Sigmoid colon (tissue), 7 donors: ENCODE data around the gene SLC12A8. TPM values are rescaled to one million over a fixed set of nuclear protein-coding genes. Genes with fewer than 3 reads are reported as not detected.

Experiments used
- DNase-seq: peaks from one replicate; pipeline ENCODE4 v3.0.0-alpha.2; 2019
- H3K27ac ChIP-seq, 4 donors: fragments of 200-600 bp; sonication (generic); one replicate each; pipeline ENCODE4 v1.5.1; 2016 to 2019; ENCODE audit warnings: mild to moderate bottlenecking in 1 of 4
- H3K27me3 ChIP-seq, 3 donors: fragments of 200-600 bp; sonication (generic); one replicate each; pipeline ENCODE4 v1.5.1; 2019; ENCODE audit warnings: mild to moderate bottlenecking in 1 of 3
- H3K36me3 ChIP-seq, 4 donors: fragments of 200-600 bp; sonication (generic); one replicate each; pipeline ENCODE4 v1.5.1; 2016 to 2019
- H3K4me1 ChIP-seq, 4 donors: fragments of 200-600 bp; sonication (generic); one replicate each; pipeline ENCODE4 v1.5.1; 2017 to 2019
- H3K4me3 ChIP-seq, 4 donors: fragments of 200-600 bp; sonication (generic); one replicate each; pipeline ENCODE4 v1.5.1; 2017 to 2019; ENCODE audit warnings: mild to moderate bottlenecking in 2 of 4, moderate library complexity in 1 of 4
- H3K9me3 ChIP-seq, 4 donors: fragments of 200-600 bp in 3 of 4; sonication (generic) in 3 of 4; one replicate each; pipeline versions ENCODE4 v1.5.1 to v1.6.1; 2013 to 2019
- CTCF ChIP-seq, 4 experiments: fragments of 450-650 bp in 3 of 4; fragments of 200-600 bp in 1 of 4; IDR thresholded peaks; one replicate each; pipeline ENCODE4 v1.5.1; 2016 to 2019; ENCODE audit warnings: antibody characterized with exemption in 4 of 4, mild to moderate bottlenecking in 3 of 4, moderate library complexity in 2 of 4
- EP300 ChIP-seq, 4 donors: sonication (generic); formaldehyde crosslinking; IDR thresholded peaks; one replicate each; pipeline ENCODE4 v1.6.1; 2017; ENCODE audit warnings: antibody characterized with exemption in 4 of 4
- POLR2A ChIP-seq, 2 donors: fragments of 450-650 bp; IDR thresholded peaks; one replicate each; pipeline ENCODE4 v1.6.1; 2016; ENCODE audit warnings: antibody characterized with exemption in 2 of 2, mild to moderate bottlenecking in 2 of 2, moderate library complexity in 2 of 2
- POLR2AphosphoS5 ChIP-seq, 4 donors: sonication (generic); formaldehyde crosslinking; IDR thresholded peaks; one replicate each; pipeline ENCODE4 v1.6.1; 2017; ENCODE audit warnings: antibody characterized with exemption in 4 of 4
- WGBS, 2 donors: extraction: QIAGEN DNeasy Blood & Tissue Kit; methylation state at CpG; one replicate each; pipeline ENCODE4 v1.1.7; 2013; 5-methylcytosine and 5-hydroxymethylcytosine counted together
- intact Hi-C: fragments of 100-400 bp; cut with DNase I; formaldehyde crosslinking; loops from one replicate; pipeline ENCODE4 v1.15.1; 2023
- polyA plus RNA-seq, 3 donors: library from polyadenylated mRNA; stranded (reverse); fragments of 200-250 nt; gene quantifications; one replicate each; pipeline ENCODE4 v1.2.3, GENCODE V29; 2013
- total RNA-seq, 4 donors: library from RNA; depleted of rRNA; stranded (reverse); fragments of >200 nt; gene quantifications; one replicate each; pipeline ENCODE4 v1.1.0, GENCODE V29; 2016
- donor health status: healthy with polysubstance abuse.
- donor health status: Bipolar disorder and iron deficiency.
- donor health status: healthy.

SLC12A8 gene
- total and polyA plus RNA-seq, 7 donors, result 0.33 to 6.3 (median 1.7) TPM; not detected in 3

GRCh38 chr3:125121246-125122010, 91.1 kb downstream of the SLC12A8 start:
- Histone ChIP-seq H3K36me3 (no peaks in the 10 kb centered on the region), H3K4me3 (no peak overlapping the region), H3K9me3 (no peaks in the 10 kb centered on the region), H3K27ac (peak overlapping the region in 1 of 4 donors; percentile 5), H3K27me3 (no peaks in the 10 kb centered on the region), H3K4me1 (peaks cover 0 to 21% (median 13%) of the 10 kb centered on the region in 4 donors)
- intact Hi-C loops, result no loop called here
- WGBS, 2 donors, result 63 to 80% methylated on average over 8 of the region's 8 CpGs
- no peak for TF ChIP-seq POLR2AphosphoS5 (IDR thresholded peaks at IDR 0.05)
- TF ChIP-seq CTCF (IDR thresholded peaks at IDR 0.05), result no peak
- TF ChIP-seq EP300 (IDR thresholded peaks at IDR 0.05), result no peak
- no peak for TF ChIP-seq POLR2A (IDR thresholded peaks at IDR 0.05)
- no peak for DNase-seq

DNA sequence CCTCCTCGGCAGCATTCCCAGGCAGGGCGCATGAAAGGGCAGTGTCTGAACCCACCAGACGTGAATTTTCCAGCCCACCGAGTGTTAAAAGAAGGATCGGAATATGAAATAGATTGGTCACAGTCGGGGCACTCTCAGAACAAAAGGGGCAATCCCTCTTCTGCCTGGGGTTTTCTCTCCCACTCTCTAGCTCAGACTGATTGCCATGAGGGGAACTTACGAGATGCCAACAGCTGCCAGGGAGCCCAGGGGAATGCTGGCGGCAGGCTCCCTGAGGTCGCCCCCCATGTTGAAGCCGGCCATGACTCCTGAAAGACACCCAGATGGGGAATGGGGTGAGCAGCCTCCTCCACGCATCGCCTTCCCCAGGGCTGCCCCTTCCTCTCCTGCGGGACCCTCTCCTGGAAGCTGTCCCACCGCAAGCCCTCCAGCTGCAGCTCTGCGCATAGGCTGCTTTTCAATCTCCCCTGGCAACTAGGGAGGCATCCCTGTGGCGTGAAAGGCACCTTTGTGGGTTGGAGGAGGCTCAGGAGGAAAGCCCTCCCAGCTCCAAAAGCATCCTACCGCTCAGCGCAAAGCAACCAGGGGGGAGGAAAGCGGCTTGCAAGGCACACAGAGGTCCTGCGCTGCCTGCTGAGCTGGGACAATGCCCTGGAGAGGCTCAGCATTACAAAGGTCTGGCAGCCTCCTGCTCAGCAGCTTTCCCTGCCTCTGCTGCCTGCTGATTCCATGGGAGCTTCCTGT, 92.0 kb downstream of the SLC12A8 start:
- intact Hi-C loops, result no loop called here
- Histone ChIP-seq H3K4me3 (peak overlapping the region in 3 of 4 donors; percentile 6 to 23 (median 9)), H3K36me3 (no peaks in the 10 kb centered on the region), H3K4me1 (peaks cover 0 to 27% (median 17%) of the 10 kb centered on the region in 4 donors), H3K9me3 (no peaks in the 10 kb centered on the region), H3K27ac (peak overlapping the region in 1 of 4 donors; percentile 5), H3K27me3 (no peaks in the 10 kb centered on the region)
- TF ChIP-seq EP300 (IDR thresholded peaks at IDR 0.05), result no peak
- no peak for TF ChIP-seq POLR2AphosphoS5 (IDR thresholded peaks at IDR 0.05)
- TF ChIP-seq CTCF (IDR thresholded peaks at IDR 0.05), result no peak
- TF ChIP-seq POLR2A (IDR thresholded peaks at IDR 0.05), result no peak
- no peak for DNase-seq
- 75 to 90% methylated on average over 20 of the region's 20 CpGs for WGBS, 2 donors

DNA sequence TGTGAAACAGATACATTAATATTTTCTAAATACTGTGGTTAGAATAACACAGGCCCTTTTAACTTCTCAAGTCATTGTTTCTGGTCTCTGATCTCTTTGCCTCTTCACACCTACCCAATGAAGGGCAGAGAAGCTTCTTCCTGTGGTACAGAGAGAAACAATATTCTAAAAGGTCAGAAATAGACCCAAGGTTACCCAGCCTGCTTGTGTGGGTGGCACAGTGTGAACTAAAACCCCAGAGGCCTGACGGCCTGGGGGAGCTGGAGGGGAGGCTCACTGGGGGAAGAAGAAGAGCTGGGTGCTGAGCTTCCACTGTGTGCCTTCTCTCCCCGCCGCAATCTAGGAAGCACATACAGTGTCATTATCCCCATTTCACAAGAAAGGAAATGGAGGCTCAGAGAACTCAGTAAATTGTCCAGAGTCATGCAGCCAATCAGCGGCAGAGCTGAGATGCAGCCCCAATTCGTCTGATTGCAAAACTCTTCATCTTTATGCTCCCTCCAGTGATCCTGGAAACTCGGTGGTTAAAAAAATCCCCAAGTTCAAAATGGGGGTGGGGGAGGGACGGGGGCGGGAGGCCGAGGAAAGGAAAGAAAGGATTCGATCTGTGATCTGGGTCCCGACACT, 92.7 kb downstream of the SLC12A8 start:
- Histone ChIP-seq H3K9me3 (no peaks in the 10 kb centered on the region), H3K36me3 (no peaks in the 10 kb centered on the region), H3K27me3 (no peaks in the 10 kb centered on the region), H3K4me1 (peaks cover 0 to 27% (median 17%) of the 10 kb centered on the region in 4 donors), H3K27ac (no peak overlapping the region), H3K4me3 (peak overlapping the region in 3 of 4 donors; percentile 6 to 23 (median 9))
- intact Hi-C loops, result no loop called here
- TF ChIP-seq CTCF (IDR thresholded peaks at IDR 0.05) (no peak), POLR2A (IDR thresholded peaks at IDR 0.05) (no peak), POLR2AphosphoS5 (IDR thresholded peaks at IDR 0.05) (no peak), EP300 (IDR thresholded peaks at IDR 0.05) (no peak)
- no peak for DNase-seq
- WGBS, 2 donors, result 62 to 81% methylated on average over 11 of the region's 11 CpGs

- DNase-seq, result no peak
- Histone ChIP-seq H3K4me3 (no peak overlapping the region), H3K27ac (no peak overlapping the region), H3K36me3 (no peaks in the 10 kb centered on the region), H3K27me3 (no peaks in the 10 kb centered on the region), H3K9me3 (no peaks in the 10 kb centered on the region), H3K4me1 (peaks cover 0 to 27% (median 17%) of the 10 kb centered on the region in 4 donors)
- TF ChIP-seq POLR2AphosphoS5 (IDR thresholded peaks at IDR 0.05), result no peak
- no peak for TF ChIP-seq EP300 (IDR thresholded peaks at IDR 0.05)
- no peak for TF ChIP-seq POLR2A (IDR thresholded peaks at IDR 0.05)
- no peak for TF ChIP-seq CTCF (IDR thresholded peaks at IDR 0.05)
- WGBS, 2 donors, result 92 to 97% methylated on average over 8 of the region's 8 CpGs
- intact Hi-C loops, result no loop called here
These were observed 93.9 kb downstream of the SLC12A8 start for GRCh38 chr3:125118600-125118999.
